Stromal cell of bone marrow (primary cell): ENCODE results near the gene TRAP1.
A peak's percentile ranks its signal among the peaks of the same experiment; 100 is the strongest.
"Not testable (repeated sequence)": the region's sequence is repeated elsewhere in the genome, so short reads cannot be mapped to it uniquely, and the experiment has no call there.

ENCODE experiments used
- DNase-seq: peaks from one replicate; pipeline ENCODE4 v3.0.0-alpha.2; 2012; ENCODE audit warnings: low read depth

TRAP1 gene

GRCh38 chr16:3611146-3611975, 106.0 kb downstream of the TRAP1 start, which contains the start of gene SLX4:
Gene SLX4 (minus strand): TSS chr16:3611606. CDS start chr16:3608964, 2,642 bp downstream.
- peak; percentile 86 for DNase-seq

- DNase-seq, result no peak
Observed at GRCh38 chr16:3610698-3611145, 106.6 kb downstream of the TRAP1 start.

GRCh38 chr16:3609895-3610697, 107.2 kb downstream of the TRAP1 start:
- no peak for DNase-seq

GRCh38 chr16:3608976-3609375, 108.3 kb downstream of the TRAP1 start:
- DNase-seq, result not testable (repeated sequence)

GRCh38 chr16:3608069-3608468, 109.3 kb downstream of the TRAP1 start:
- no peak for DNase-seq
